Ascending aorta (tissue), 2 donors: ENCODE results near the gene CRACDL. TPM values are rescaled to one million over a fixed set of nuclear protein-coding genes. Genes with fewer than 3 reads are reported as not detected.

Experiments
- DNase-seq, 2 donors: peaks; one replicate each; pipeline ENCODE4 v3.0.0-alpha.2; 2019; ENCODE audit warnings: low spot score in 2 of 2
- H3K27ac ChIP-seq, 2 donors: fragments of 200-600 bp; sonication (generic); one replicate each; pipeline ENCODE4 v1.5.1; 2016 to 2017; ENCODE audit warnings: mild to moderate bottlenecking in 1 of 2
- H3K27me3 ChIP-seq: fragments of 200-600 bp; sonication (generic); one replicate; pipeline ENCODE4 v1.5.1; 2017
- H3K36me3 ChIP-seq, 2 donors: fragments of 200-600 bp; sonication (generic); one replicate each; pipeline ENCODE4 v1.5.1; 2016
- H3K4me1 ChIP-seq, 2 donors: fragments of 200-600 bp; sonication (generic); one replicate each; pipeline ENCODE4 v1.5.1; 2016 to 2017; ENCODE audit warnings: mild to moderate bottlenecking in 1 of 2
- H3K4me3 ChIP-seq, 2 donors: fragments of 200-600 bp; sonication (generic); one replicate each; pipeline ENCODE4 v1.5.1; 2016 to 2017; ENCODE audit warnings: mild to moderate bottlenecking in 1 of 2
- H3K9me3 ChIP-seq, 2 donors: fragments of 200-600 bp; sonication (generic); one replicate each; pipeline ENCODE4 v1.5.1; 2016
- intact Hi-C: fragments of 100-400 bp; cut with DNase I; formaldehyde crosslinking; loops from one replicate; pipeline ENCODE4 v1.15.1; 2023
- total RNA-seq: library from RNA; depleted of rRNA; stranded (reverse); fragments of >200 nt; gene quantifications from one replicate; pipeline ENCODE4 v1.1.0, GENCODE V29; 2016
- TF ChIP-seq, protein P1 (sequence below), 3 experiments: fragments of 200-600 bp in 2 of 3; fragments of 450-650 bp in 1 of 3; sonication (generic) in 2 of 3; IDR thresholded peaks; one replicate each; pipeline ENCODE4 v1.5.1; 2016 to 2019; ENCODE audit warnings: antibody characterized with exemption in 3 of 3, mild to moderate bottlenecking in 1 of 3, moderate library complexity in 1 of 3

The CRACDL gene
- total RNA-seq, 1 donor from 2014 or later, result 51.9 TPM

DNA sequence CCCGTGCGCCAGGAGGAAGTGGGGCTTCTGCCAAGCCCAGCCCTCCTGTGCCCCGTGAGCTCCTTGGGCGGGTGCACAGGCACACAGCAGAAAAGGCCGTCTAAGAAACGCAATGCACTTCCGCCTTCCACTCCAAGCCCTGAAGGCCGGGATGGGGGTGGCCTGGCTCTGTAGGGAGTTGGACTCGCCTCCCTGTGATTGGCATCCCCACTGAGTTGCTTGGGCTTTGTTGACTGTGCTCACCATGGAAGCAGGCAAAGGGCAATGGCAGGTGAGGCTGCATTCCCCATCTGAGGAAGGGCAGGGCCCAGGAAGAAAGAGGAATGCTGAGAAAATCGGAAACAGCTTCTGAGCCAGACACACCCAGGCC is 66.8 kb downstream of the CRACDL start:
- intact Hi-C loops, result no loop called here
- Histone ChIP-seq H3K36me3 (no peaks in the 10 kb centered on the region), H3K4me1 (peaks cover 0 to 7% of the 10 kb centered on the region in 2 donors), H3K27ac (no peak overlapping the region), H3K9me3 (no peaks in the 10 kb centered on the region), H3K4me3 (no peak overlapping the region), H3K27me3 (no peaks in the 10 kb centered on the region)
- no peak for DNase-seq
- TF ChIP-seq, protein P1, sequence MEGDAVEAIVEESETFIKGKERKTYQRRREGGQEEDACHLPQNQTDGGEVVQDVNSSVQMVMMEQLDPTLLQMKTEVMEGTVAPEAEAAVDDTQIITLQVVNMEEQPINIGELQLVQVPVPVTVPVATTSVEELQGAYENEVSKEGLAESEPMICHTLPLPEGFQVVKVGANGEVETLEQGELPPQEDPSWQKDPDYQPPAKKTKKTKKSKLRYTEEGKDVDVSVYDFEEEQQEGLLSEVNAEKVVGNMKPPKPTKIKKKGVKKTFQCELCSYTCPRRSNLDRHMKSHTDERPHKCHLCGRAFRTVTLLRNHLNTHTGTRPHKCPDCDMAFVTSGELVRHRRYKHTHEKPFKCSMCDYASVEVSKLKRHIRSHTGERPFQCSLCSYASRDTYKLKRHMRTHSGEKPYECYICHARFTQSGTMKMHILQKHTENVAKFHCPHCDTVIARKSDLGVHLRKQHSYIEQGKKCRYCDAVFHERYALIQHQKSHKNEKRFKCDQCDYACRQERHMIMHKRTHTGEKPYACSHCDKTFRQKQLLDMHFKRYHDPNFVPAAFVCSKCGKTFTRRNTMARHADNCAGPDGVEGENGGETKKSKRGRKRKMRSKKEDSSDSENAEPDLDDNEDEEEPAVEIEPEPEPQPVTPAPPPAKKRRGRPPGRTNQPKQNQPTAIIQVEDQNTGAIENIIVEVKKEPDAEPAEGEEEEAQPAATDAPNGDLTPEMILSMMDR (IDR thresholded peaks at IDR 0.05), result no peak

DNA sequence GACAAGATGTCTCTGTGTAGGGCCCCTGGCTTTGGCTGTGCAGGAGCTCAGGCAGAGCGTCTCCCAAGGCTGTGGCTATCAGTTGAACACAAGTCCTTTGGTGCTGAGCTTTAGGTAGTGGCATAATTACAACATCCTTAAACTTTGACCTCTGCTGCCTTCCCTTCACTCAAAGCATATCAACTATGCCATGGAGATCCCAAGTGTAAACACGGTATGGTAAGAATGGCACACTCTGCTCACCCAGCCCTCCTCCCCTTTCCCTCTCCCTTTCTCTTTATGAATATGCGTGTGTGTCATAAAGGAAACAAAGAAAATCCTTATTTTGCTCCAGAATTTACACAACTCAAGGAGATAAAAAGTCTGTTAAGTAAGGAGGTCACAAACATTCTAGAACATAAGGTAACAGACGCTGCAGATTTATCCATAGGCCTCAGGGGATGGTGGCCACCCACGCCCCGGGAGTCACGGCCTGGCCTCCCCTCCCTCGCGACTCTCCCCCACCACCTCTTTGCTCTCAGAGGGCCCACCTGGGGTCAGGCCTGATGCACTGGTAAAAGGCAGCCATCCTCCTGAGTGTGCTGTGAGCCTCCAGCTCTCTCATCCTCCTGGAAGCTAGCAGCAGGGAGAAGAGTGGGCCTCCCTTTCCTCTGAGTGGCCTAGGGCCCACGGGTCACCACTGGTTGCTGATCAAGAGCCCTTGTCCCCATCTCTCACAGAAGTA is 67.3 kb downstream of the CRACDL start:
- Histone ChIP-seq H3K4me3 (no peak overlapping the region), H3K27me3 (no peaks in the 10 kb centered on the region), H3K4me1 (peaks cover 0 to 7% of the 10 kb centered on the region in 2 donors), H3K27ac (no peak overlapping the region), H3K9me3 (no peaks in the 10 kb centered on the region), H3K36me3 (no peaks in the 10 kb centered on the region)
- TF ChIP-seq, protein P1 (IDR thresholded peaks at IDR 0.05), result no peak
- no peak for DNase-seq
- intact Hi-C loops, result no loop called here

DNA sequence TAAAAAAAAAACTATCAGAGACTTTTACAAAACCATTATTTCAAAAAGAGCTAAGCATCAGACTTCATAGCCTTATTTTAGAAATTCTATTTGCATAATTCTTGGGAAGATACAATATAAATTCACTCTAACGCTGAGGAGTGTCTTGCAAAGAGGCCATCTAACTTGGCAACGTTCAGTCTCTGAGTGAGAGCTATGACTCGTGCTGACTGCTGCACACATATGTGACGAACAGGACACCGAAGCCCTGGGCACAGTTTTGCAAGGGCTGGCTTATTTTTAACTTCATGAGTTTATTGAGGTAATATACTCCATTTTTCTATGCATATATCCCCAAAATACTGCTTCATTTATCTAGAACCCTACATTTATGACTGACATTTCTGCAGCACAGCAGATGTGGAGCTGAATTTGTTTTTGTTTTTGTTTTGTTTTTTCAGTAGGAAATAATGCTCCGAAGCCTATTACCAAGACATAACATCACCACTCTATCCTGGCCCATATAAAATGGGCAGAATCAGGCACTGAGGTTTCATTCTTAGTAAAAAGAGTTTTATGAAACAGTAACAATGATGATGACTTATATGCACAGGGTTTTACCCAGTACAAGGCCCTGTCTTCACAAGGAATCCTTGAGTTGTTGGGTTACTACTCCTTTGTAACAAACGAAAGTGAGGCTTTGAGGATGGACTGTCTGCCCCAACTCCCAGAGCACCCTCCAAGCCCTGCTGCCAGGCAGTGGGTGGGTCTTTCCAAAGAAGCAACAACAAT is 68.3 kb downstream of the CRACDL start:
- no peak for DNase-seq
- Histone ChIP-seq H3K4me3 (no peak overlapping the region), H3K36me3 (no peaks in the 10 kb centered on the region), H3K27ac (no peak overlapping the region), H3K4me1 (peaks cover 0 to 7% of the 10 kb centered on the region in 2 donors), H3K9me3 (peaks cover 0 to 9% of the 10 kb centered on the region in 2 donors), H3K27me3 (no peaks in the 10 kb centered on the region)
- TF ChIP-seq, protein P1 (IDR thresholded peaks at IDR 0.05), result no peak
- intact Hi-C loops, result no loop called here

DNA sequence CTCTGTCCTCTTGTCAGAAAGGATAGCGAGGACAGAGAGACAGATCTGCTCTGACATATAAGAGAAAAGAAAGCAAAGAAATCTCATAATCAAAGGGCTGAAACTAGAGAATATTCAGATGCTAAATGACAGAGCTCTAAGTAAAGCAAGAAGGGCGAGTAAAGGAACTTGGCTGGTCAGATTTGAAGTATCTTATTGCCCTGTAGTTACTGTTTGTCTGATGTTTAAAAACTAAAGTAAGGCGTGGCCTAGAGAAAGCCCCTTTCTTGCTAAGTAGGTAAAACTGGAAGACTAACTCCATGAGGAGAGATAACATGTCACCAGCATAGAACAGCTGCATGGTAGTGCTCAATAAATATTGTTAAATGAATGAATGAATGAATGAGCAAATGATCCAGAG is 70.0 kb downstream of the CRACDL start:
- TF ChIP-seq, protein P1 (IDR thresholded peaks at IDR 0.05), result no peak
- peaks cover 0 to 7% of the 10 kb centered on the region in 2 donors for H3K4me1 ChIP-seq
- no peaks in the 10 kb centered on the region for H3K36me3 ChIP-seq
- peak overlapping the region in 1 of 2 donors; percentile 24 for H3K4me3 ChIP-seq
- peak overlapping the region in 1 of 2 donors; percentile 13 for H3K27ac ChIP-seq
- H3K9me3 ChIP-seq, result peaks cover 0 to 17% of the 10 kb centered on the region in 2 donors
- H3K27me3 ChIP-seq, result no peaks in the 10 kb centered on the region
- no peak for DNase-seq
- intact Hi-C loops, result no loop called here

DNA sequence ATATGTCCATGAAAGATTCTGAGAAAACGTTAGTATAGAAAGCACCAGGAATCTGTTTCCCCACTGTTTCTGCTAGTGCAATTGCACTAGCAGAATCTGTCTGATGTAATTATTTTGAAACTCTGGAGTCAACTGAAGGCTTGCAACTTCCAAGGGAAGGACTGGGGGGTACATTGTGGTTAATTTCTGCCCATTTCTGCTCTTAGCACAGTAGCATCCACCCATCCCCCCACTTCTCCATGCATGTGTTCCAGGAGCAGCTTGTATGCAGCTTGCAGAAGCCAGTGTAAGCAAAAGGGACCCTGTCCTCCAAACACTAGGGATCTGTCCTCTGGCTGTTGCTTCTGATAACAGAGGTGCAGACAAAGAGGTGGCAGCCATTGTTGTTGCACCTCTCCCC is 74.4 kb downstream of the CRACDL start:
- Histone ChIP-seq H3K9me3 (peaks cover 8 to 34% of the 10 kb centered on the region in 2 donors), H3K36me3 (no peaks in the 10 kb centered on the region), H3K4me3 (no peak overlapping the region), H3K27ac (no peak overlapping the region), H3K4me1 (peaks cover 0 to 7% of the 10 kb centered on the region in 2 donors), H3K27me3 (no peaks in the 10 kb centered on the region)
- DNase-seq, result no peak
- TF ChIP-seq, protein P1 (IDR thresholded peaks at IDR 0.05), result no peak
- intact Hi-C loops, result no loop called here
